ENCODE data around the gene SOX6. TPM values are rescaled to one million over a fixed set of nuclear protein-coding genes. Genes with fewer than 3 reads are reported as not detected.

SOX6 gene
- polyA plus RNA-seq, 3 donors = not detected

DNA sequence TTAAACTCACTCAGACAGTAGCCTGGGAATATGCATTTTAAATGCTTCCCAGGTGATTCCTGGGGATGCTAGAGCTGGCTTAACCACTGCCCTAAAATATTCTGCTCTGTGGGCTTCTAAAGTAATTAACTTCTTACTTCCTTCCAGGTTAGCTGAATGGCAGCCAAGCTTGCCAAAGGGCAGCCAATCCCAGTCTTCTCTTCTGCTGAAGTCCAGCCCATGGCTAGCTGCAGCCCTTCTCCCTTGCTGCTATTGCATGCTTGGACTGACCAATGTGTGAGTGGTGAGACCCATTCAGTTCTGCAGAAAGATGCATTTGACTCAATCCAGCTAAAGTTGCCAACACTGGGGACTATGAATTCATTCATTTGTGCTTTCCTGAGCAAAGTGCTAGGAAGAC, 411.9 kb downstream of the SOX6 start:
- Histone ChIP-seq H3K27ac (ENCODE audit: low read depth in 1 of 2, low read length in 2 of 2) (no peak overlapping the region), H2AFZ (ENCODE audit: insufficient read depth, low read depth, low read length, poor library complexity, severe bottlenecking) (no peak overlapping the region), H4K20me1 (ENCODE audit: insufficient read depth, low read length) (no peaks in the 10 kb centered on the region), H3K36me3 (replicated peaks in 1 of 2; ENCODE audit: control insufficient read depth in 1 of 2, insufficient read depth in 2 of 2, low read length in 2 of 2) (no peaks in the 10 kb centered on the region), H3K9me3 (replicated peaks in 1 of 2; ENCODE audit: control insufficient read depth in 1 of 2, insufficient read depth in 1 of 2, low read length in 2 of 2) (peaks cover 0 to 6% of the 10 kb centered on the region in 2 donors), H3K27me3 (ENCODE audit: control insufficient read depth in 2 of 2, insufficient read depth in 2 of 2, low read length in 2 of 2) (no peaks in the 10 kb centered on the region), H3K4me2 (replicated peaks; ENCODE audit: extremely low read depth, low read length, poor library complexity, severe bottlenecking) (no peak overlapping the region), H3K79me2 (ENCODE audit: insufficient read depth, low read length) (no peaks in the 10 kb centered on the region), H3K4me3 (replicated peaks in 1 of 3; ENCODE audit: low read depth in 2 of 3, low read length in 3 of 3) (no peak overlapping the region), H3K9ac (ENCODE audit: insufficient read depth, low read length, poor library complexity, severe bottlenecking) (no peak overlapping the region), H3K4me1 (ENCODE audit: control insufficient read depth in 1 of 2, insufficient read depth in 2 of 2, low read length in 2 of 2) (no peaks in the 10 kb centered on the region)
- no peaks in the 10 kb centered on the region for H3K36me3 Mint-ChIP-seq
- intact Hi-C loops (cut with micrococcal nuclease) = no loop called here
- DNase-seq = no peak
- H3K4me1 Mint-ChIP-seq = no peaks in the 10 kb centered on the region
- peaks cover 0 to 1% (median 1%) of the 10 kb centered on the region in 3 donors for H3K27me3 Mint-ChIP-seq (ENCODE audit: low read depth in 3 of 3)
- no peak for TF ChIP-seq CTCF (IDR thresholded peaks at IDR 0.05)
- H3K27ac Mint-ChIP-seq = no peak overlapping the region
- no peak overlapping the region for H3K4me3 Mint-ChIP-seq
- peaks cover 2 to 14% (median 5%) of the 10 kb centered on the region in 7 donors for H3K9me3 Mint-ChIP-seq

DNA sequence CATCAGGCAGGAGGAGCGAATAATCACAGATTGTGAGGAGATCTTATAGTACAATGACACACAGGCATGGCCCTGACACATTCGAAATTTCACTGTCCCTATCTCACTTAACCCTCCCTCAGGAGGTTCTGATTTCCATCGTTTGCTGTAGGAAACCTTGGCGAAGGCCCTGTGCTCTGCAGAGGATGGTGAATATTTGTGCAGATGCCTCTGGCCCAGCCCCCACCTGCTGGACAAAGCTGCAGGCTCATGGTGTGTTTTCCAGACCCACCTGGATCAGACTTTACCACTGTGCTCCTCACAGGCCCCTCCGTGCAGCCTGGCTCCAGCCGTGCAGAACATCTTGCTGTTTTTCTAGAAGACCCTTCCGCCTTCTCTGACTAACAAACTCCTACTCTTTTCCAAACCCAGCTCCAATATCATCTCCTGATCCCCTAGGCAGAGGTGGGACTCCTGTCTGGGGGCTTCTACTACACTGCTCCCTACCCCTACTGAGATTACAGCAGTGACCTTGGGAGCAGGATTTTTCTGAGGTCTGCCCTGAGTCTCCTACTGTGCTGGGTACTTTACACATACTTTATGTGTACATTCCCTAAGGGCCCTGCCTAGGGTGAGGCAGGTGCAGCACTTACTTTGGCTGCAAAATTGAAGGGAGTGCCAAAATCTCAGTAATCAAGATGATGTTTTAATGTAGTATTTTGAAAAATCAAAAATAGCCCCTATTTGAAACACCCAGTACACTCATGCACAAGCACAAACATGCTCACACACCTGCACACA, 412.7 kb downstream of the SOX6 start:
- Mint-ChIP-seq H3K9me3 (peaks cover 2 to 13% (median 5%) of the 10 kb centered on the region in 7 donors), H3K27me3 (ENCODE audit: low read depth in 3 of 3) (peaks cover 0 to 1% (median 1%) of the 10 kb centered on the region in 3 donors), H3K36me3 (no peaks in the 10 kb centered on the region), H3K4me1 (no peaks in the 10 kb centered on the region), H3K27ac (no peak overlapping the region), H3K4me3 (no peak overlapping the region)
- no peak for DNase-seq
- no peak overlapping the region for H3K4me2 ChIP-seq (replicated peaks; ENCODE audit: extremely low read depth, low read length, poor library complexity, severe bottlenecking)
- no peak overlapping the region for H3K9ac ChIP-seq (ENCODE audit: insufficient read depth, low read length, poor library complexity, severe bottlenecking)
- no peaks in the 10 kb centered on the region for H4K20me1 ChIP-seq (ENCODE audit: insufficient read depth, low read length)
- H3K27me3 ChIP-seq (ENCODE audit: control insufficient read depth in 2 of 2, insufficient read depth in 2 of 2, low read length in 2 of 2) = no peaks in the 10 kb centered on the region
- intact Hi-C loops (cut with micrococcal nuclease) = no loop called here
- H3K27ac ChIP-seq (ENCODE audit: low read depth in 1 of 2, low read length in 2 of 2) = no peak overlapping the region
- no peaks in the 10 kb centered on the region for H3K4me1 ChIP-seq (ENCODE audit: control insufficient read depth in 1 of 2, insufficient read depth in 2 of 2, low read length in 2 of 2)
- no peaks in the 10 kb centered on the region for H3K36me3 ChIP-seq (replicated peaks in 1 of 2; ENCODE audit: control insufficient read depth in 1 of 2, insufficient read depth in 2 of 2, low read length in 2 of 2)
- TF ChIP-seq CTCF (IDR thresholded peaks at IDR 0.05) = no peak
- no peak overlapping the region for H2AFZ ChIP-seq (ENCODE audit: insufficient read depth, low read depth, low read length, poor library complexity, severe bottlenecking)
- H3K9me3 ChIP-seq (replicated peaks in 1 of 2; ENCODE audit: control insufficient read depth in 1 of 2, insufficient read depth in 1 of 2, low read length in 2 of 2) = peaks cover 0 to 6% of the 10 kb centered on the region in 2 donors
- 96% methylated on average over 3 of the region's 7 CpGs for WGBS (ENCODE audit: insufficient coverage)
- no peak overlapping the region for H3K4me3 ChIP-seq (replicated peaks in 1 of 3; ENCODE audit: low read depth in 2 of 3, low read length in 3 of 3)
- no peaks in the 10 kb centered on the region for H3K79me2 ChIP-seq (ENCODE audit: insufficient read depth, low read length)
